NK-92 treated with Interleukin-12 subunit alpha and Interleukin-12 subunit beta, amount 100 ng/mL, for 24 hours (cell line): ENCODE data around the gene ATRIP.

Experiments used
- DNase-seq: peaks from one replicate; lab custom pipeline; 2025; lab: John Stamatoyannopoulos, UW

The ATRIP gene

GRCh38 chr3:48423883-48424695 lies 22.4 kb upstream of the ATRIP start:
- DNase-seq = no peak

DNA sequence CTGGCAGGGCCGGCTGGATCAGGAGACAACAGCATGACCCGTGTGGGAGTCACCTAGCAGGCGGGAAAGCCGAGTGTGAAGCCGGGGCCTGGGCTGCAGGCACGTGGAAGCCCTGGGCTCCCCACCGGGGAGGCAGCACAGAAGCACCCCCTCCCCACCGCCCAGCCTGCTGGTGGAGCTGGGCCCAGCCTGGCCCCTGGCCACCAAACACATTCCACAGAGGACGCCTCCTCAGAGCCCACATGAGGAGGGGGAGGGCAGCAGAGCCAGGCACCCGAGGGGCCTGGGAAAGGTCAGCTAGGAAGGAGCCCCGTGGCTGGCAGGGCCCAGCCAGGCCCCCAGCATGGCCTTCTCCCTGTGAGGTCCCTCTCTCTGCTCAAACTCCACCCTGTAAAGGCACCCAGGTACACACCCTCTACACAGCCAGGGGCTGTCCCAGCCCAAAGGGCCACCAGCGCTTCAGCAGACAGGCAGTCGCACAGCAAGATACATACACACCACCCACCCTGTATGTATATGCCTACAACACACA lies 21.2 kb upstream of the ATRIP start:
- DNase-seq = no peak

DNA sequence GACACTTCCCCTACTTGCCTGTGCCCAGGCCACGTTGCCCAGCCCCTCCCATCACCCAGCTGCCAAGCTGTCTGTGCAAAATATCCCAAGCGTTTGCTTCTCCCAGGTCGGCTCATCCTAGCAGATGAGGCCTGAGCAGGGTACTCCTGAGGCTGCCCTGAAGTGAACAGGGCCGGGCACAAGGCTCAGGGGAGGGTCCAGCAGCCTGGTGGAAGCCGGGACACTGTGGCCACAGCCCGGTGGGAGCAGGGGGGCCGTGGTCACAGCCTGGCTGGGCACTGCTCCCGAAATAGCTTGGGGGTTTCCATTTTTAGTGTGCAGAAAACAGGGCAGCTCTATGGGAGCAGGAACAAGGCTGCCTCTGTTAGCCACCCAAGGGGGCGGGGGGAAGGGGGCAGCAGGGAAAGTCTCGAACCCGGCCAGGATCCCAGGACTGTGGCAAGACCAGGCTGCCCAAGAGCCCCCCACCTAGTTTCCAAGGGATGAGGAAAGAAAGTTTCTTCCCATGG lies 20.1 kb upstream of the ATRIP start:
- no peak for DNase-seq

- DNase-seq = no peak
These were observed 19.4 kb upstream of the ATRIP start for GRCh38 chr3:48426944-48427629.

GRCh38 chr3:48427630-48427962 lies 18.9 kb upstream of the ATRIP start:
- DNase-seq = no peak

- DNase-seq = no peak
These were observed 18.4 kb upstream of the ATRIP start for GRCh38 chr3:48428088-48428571.

GRCh38 chr3:48428572-48429316 lies 17.8 kb upstream of the ATRIP start:
- no peak for DNase-seq

GRCh38 chr3:48429317-48429959 lies 17.1 kb upstream of the ATRIP start:
- DNase-seq = no peak

DNA sequence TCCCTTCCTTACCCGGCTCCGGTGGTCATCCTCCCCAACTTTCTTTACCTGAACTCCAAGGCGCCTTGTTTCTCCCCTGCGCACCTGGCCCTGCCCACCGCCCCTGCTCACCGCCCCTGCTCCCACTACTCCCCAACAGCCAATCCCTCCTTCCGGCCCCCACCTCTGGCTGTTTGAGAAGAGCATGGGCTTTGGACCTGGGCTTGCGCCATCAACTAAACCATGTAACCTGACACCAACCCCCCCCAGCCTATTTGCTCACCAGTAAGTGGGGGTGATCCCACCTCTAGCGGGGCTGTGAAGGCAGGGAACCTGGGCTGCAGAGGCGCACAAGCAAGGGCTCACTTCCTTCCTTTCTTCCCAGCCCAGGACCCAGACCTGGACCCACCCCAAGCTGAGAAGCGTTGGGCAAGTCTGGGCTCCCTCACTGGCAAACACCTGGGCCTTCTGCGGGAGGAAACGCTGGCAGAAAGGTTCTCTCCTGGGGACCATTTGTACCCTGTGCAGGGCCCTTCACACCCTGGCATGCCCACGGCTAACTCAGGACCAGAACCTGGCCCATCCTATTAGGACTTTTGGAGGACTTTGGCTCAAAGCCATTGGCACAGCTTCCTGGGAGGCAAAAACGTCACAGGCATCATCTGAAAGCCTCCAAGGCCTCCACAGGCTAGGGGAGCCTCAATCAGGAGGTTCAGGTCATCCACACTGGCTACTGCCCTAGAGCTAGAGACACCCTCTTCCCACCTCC lies 16.4 kb upstream of the ATRIP start, which contains the start of gene PLXNB1:
Gene PLXNB1 (minus strand): TSS at position 127 of the 748 bp plus-strand sequence. CDS start 5,475 bp downstream, outside the sequence.
- DNase-seq = no peak

DNA sequence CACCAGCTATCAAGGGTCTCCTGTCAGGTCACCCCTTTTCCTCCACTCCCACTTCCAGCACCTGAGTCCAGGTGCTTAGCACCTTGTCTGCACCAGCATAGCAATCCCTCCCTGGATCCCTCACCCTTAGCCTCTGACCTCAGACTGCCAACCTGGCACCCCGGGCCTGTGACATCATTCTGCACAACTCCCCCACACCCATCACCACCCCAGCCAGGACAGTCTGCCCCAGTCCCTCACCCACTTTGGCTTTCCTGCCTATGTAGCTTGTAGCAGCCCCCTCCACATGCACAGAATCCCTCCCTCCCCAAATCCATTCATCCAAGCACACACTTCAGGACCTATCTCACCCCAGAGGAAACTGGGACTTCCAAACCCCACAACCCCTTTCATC lies 15.8 kb upstream of the ATRIP start:
- DNase-seq = no peak

DNA sequence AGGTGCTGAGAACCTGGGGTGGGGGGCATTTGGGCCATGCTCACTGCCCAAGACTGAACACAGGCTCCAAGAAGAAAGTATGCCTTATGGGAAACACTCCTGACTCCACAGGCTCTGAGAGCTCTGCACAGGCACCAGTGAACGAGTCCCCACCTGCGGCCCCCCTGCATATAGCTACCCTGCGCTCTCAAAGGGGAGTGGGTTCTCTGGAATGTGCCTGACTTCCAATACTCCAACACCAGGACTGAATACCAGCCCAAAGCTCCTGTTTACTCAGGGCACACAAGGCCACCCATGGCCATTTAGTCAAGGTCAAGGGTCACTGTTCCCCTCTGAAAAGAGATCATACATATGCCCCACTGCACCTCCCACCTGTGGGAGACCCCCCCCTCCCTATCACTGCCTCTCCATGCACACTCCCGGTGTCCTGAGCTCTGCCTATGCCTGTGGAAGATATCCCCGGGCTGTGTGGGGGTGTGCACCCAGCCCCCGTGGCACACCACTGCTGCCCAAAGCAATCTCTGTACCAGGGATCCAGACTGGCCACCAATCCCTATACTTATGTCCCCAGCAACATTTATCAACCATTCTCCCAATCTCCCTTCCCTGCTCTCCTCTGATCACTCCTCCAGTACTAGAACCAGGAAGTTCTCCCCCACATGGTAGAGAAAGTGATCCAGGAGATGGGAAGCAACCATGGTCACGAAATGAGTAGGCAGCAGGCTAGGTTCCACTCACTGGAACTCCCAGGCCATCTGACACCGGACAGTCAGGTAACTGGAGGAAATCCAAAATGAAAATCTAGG lies 15.1 kb upstream of the ATRIP start:
- no peak for DNase-seq

- DNase-seq = no peak
These were observed 13.8 kb upstream of the ATRIP start for GRCh38 chr3:48432411-48433371.

DNA sequence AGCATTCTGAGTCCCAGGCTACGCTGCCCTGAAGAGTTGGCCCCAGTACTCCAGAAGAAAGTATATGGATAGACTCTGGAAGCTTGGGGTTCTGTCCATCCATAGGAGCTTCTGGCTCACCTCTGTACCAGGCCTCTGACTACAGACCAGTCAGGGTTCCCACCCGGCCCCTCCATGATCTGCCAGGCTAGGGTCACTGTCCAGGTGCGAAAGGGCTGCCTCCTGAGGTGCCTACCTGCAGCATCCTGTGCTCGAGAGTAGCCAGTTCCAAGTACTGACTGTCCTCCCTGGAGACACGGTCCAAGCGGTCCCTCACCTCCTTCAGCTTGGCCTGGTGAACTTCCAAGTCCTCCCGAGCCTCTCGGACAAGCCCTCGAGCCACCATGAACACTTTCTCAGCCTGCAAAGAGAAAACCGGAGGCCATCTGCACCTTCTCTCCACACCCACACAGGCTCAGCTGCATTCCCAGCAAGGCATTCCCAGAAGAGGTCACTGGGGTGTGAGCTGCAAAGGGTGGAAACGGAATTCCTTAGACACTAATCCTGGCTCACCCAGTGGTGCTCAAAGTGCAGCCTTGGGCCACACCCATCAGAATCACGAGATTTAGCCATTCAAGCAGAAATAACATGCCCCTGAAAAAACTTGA lies 12.9 kb upstream of the ATRIP start:
- no peak for DNase-seq

GRCh38 chr3:48434591-48435222 lies 11.8 kb upstream of the ATRIP start:
- DNase-seq = no peak

DNA sequence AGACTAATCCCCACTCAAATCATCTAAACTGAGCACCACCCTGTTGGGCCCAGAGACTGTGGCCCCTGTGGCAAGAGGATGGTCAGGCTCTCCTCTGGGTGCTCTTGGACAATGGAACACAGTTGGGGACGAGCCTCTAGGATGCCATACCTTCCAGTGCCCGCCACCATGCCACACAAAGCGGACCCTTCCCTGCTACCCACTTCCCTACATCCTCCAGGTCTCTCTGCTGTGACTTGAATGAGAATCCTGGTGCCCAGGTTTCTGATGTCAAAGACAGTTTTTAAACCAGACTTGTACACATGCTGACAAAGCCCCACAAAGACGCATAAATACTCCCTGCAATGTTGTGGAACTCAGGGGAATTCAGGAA lies 11.3 kb upstream of the ATRIP start:
- no peak for DNase-seq

DNA sequence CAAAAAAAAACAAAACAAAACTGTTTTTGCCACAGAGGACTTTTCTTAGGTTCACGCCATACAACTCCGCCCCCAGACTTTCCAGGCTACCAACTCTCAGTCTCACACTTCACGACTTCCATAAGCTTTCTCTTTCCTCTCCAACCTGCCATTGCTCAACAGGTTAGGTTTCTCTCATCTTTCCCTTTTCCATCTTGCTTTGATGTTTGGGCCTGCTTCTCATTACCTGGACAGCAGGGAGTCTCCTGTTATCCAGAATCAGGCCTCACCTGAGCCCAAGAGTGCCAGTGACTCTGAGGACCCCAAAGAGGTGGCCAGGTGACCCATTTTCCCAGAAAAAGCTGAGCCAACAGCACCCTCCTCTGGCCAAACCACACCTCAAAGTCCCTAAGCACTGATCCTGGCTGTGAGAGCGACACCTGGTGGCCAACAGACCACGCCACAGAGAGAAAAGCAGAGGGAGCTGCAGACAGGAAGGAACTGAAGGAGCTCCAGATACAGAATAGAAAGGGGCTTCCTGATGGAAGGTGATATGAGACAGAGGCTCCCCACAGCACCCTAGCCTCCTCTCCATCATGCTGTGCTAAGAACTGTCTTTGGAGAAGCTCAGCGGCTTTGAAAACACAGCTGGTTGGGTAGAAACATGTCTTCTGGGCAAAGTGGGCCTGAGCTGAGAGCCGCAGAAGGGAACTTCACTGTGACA lies 10.6 kb upstream of the ATRIP start:
- DNase-seq = peak; percentile 44

GRCh38 chr3:48436477-48436787 lies 10.1 kb upstream of the ATRIP start:
- DNase-seq = no peak

DNA sequence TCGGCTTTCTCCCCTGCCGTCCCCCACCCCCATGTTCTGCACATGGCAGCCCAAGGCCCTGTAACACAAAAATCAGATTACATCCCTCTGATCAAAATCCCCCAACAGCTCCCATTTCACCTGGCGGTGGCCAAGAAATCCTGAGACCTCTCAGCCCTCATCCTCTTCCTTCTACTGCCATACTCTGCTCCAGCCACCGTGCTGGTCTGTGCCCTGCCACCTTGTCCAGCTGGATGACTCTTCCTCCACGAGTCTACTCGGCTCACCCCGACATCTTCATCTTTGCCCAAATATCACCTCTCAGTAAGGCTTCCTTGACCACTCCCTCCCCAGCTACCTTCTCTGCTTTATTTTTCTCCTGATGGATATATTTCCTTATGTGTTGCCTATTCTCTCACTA lies 9.7 kb upstream of the ATRIP start:
- DNase-seq = no peak
